GM19239 (cell line): ENCODE measurements around the gene TTC8.
"Not testable (repeated sequence)": the region's sequence is repeated elsewhere in the genome, so short reads cannot be mapped to it uniquely, and the experiment has no call there.

ENCODE experiments used
- DNase-seq: peaks from one replicate; pipeline ENCODE4 v3.0.0; 2011; ENCODE audit warnings: low spot score; ENCODE audit not compliant: insufficient read length
- FAIRE-seq: peaks from 2 replicates; lab custom pipeline; 2011; peaks lifted over from hg19 to GRCh38; lab: Jason Lieb, UNC

Gene TTC8

DNA sequence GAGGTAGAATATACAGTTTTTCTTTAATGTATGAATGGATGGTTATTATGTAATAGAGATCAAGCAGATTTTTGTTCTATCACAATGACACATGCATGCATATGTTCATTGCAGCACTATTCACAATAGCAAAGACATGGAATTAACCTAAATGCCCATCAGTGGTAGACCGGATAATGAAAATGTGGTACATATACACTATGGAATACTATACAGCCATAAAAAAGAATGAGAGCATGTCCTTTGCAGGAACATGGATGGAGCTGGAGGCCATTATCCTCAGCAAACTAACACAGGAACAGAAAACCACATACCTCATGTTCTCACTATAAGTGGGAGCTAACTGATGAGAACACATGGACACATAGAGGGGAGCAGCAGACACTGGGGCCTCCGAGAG lies 34.7 kb downstream of the TTC8 start:
- FAIRE-seq, DNase-seq: not testable (repeated sequence)

DNA sequence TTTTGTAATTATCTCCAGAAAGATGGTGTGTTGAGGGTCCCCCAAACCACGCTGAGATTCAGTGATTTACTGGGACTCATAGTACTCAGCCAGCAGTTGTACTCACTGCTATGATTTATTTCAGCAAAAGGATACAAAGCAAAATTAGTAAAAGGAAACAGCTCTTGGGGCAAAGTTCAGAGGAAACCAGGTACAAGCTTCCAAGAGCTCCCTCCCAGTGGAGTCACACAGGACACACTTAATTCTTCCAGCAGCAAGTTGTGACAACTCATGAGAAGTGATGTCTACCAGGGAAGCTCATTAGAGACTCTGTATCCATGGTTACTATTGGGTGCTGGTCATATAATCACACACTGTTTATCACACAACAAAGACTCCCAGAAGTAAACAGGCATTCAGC lies 38.7 kb downstream of the TTC8 start:
- DNase-seq (no peak), FAIRE-seq (no peak)

GRCh38 chr14:88864198-88864597 lies 39.7 kb downstream of the TTC8 start:
- FAIRE-seq, result no peak
- no peak for DNase-seq

DNA sequence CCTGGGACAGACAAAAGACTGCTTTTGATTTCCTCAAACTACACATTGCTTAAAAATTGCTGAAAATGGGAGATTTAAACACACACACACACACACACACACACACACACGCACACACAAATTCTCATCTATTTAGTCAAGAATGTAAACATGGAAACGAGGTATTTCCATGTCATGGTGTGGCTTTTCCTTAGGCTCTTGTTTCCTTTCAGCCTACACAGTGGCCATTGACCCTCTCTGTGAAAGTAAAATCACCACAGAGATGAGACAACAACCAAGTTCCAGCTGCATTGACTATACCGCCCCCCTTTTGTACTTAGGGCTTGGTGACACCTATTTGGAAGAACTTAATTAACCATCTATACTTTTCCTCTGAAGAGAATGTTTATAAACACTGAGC lies 41.9 kb downstream of the TTC8 start:
- DNase-seq, result no peak
- FAIRE-seq, result no peak

- FAIRE-seq, result no peak
- DNase-seq, result no peak
Measured at GRCh38 chr14:88868558-88869159, 44.2 kb downstream of the TTC8 start.

GRCh38 chr14:88870777-88871176 lies 46.3 kb downstream of the TTC8 start:
- DNase-seq (no peak), FAIRE-seq (no peak)

DNA sequence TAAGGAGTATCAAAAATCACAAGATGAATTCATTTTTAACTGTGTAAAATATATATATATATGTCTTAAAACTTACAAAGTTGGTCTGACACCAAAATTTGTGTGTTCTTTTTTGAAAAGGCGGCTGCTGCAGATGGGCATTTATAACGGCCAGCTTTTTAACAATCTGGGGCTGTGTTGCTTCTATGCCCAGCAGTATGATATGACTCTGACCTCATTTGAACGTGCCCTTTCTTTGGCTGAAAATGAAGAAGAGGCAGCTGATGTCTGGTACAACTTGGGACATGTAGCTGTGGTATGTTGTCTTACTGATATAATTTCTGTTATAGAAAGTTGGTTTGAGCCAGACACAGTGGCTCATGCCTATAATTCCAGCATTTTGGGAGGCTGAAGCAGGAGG lies 47.0 kb downstream of the TTC8 start:
- DNase-seq, result no peak
- no peak for FAIRE-seq

GRCh38 chr14:88872976-88873375 lies 48.5 kb downstream of the TTC8 start:
- no peak for DNase-seq
- FAIRE-seq, result no peak

DNA sequence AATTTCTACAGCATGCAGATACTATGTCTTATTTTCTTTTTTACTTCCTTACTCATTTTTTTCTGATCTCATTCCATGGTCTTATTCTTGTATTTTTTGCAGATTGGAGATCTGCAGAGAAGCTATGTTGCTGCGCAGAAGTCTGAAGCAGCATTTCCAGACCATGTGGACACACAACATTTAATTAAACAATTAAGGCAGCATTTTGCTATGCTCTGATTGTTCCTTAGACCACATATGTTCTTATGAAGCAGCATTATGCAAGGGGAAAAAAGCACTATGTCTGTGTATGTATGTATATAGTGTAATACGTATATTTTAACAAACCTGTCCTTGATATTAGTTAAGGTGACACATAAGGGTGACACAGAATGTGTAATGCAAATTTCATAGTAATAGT lies 52.7 kb downstream of the TTC8 start:
- DNase-seq (no peak), FAIRE-seq (no peak)

GRCh38 chr14:88879022-88879421 lies 54.6 kb downstream of the TTC8 start:
- FAIRE-seq, result no peak
- DNase-seq, result no peak

DNA sequence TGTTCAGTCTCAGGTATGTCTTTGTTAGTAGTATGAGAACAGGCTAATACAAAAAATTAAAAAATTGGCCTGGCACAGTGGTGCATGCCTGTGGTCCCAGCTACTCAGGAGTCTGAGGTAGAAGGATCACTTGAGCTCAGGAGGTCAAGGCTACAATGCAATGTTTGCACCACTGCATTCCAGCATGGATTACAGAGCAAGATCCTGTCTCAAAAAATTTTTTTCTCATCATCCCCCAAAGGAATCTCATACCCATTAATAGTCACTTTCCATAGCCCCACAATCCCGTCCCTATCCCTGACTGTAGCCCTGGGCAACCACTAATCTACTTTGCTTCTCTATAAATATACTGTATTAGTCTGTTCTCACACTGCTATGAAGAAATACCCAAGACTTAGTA lies 57.8 kb downstream of the TTC8 start:
- no peak for FAIRE-seq

GRCh38 chr14:88895116-88895515 lies 70.7 kb downstream of the TTC8 start:
- DNase-seq (no peak), FAIRE-seq (no peak)

More for the DNA sequence above, 57.8 kb downstream of the TTC8 start:
- DNase-seq, result no peak

DNA sequence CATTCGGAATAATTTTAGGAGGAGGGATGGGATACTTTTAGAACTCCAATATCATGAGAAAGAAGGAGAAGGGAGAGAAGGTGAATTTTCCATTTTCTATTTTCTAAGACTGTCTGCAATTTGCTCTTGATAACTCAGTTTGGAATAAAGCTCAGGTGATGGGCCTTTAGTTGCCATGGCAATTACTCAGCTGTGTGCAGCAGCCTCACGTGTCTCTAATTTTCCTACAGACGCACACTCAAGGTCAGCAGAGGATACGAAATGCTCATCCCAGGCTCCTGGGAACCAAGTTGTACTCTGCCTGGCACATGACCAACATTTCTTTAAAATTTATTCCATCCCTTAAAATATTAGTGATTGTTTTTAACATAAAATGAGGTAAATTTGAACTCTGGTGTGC lies 76.7 kb downstream of the TTC8 start:
- no peak for DNase-seq

GRCh38 chr14:88901991-88902390 lies 77.5 kb downstream of the TTC8 start:
- FAIRE-seq (no peak), DNase-seq (no peak)

More for the DNA sequence above, 76.7 kb downstream of the TTC8 start:
- no peak for FAIRE-seq

DNA sequence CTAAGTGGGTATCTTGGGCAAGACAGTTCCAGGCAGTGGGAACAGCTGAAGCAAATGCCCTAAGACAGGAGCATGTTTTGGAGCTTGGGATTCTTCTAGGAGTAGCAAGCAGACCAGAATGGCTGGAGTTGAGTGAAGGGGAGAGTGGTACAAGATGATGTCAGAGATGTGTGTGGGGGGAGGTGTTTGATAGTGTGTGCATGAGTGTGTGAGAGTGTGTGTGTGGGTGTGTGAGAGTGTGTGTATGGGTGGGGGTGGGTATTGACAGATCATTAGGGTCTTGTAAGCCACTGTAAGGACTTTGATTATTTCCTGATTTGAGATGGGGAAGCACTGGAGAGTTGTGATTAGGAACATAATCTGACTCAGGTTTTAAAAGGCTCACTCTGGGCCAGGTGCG lies 78.4 kb downstream of the TTC8 start:
- DNase-seq (no peak), FAIRE-seq (no peak)

DNA sequence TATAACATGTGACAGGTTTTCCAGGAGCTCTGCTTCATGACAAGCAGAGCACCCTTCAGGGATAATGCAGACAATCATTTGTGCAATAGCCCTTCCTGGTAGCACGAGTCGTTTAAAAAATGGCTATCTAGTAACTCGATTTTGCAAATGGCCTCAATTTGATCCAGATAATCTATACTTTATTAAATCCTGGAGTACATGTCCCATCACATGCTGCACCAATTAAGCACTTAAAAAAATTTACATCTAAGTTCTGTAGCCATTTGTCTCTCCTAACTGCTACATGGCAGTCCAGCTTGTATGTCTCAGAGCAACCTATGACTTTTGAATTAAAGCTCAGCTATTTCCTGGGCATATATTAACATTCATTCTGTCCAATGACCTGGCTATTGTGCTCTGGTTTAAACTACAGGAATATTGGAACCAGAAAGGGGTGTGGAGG lies 79.8 kb downstream of the TTC8 start:
- no peak for DNase-seq
- no peak for FAIRE-seq

- FAIRE-seq, result no peak
Measured at GRCh38 chr14:88904864-88905263, 80.4 kb downstream of the TTC8 start.

GRCh38 chr14:88908216-88908615 lies 83.8 kb downstream of the TTC8 start:
- FAIRE-seq, result no peak
- DNase-seq, result no peak

More at GRCh38 chr14:88904864-88905263, 80.4 kb downstream of the TTC8 start:
- no peak for DNase-seq

- DNase-seq (no peak), FAIRE-seq (no peak)
Measured at GRCh38 chr14:88910386-88910785, 85.9 kb downstream of the TTC8 start.

DNA sequence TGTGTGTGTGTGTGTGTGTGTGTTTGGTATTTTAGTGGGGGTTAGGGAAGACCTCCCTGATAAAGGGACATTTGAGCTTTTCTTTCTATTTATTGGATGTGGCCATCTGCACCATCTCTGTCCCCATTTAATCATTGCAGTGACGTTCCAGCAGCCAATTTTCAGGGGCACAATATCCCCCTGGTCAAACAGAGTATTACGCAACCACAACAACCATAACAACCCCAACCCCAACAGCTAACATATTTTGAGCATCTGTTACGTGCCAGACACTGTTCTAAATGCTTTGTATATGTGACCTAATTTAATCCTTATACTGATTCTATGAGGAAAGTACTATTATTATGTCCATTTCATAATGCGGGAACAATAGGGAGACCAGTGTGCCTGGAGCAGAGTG lies 87.4 kb downstream of the TTC8 start:
- DNase-seq, result no peak
- no peak for FAIRE-seq

GRCh38 chr14:88914956-88915355 lies 90.5 kb downstream of the TTC8 start:
- DNase-seq (no peak), FAIRE-seq (no peak)

GRCh38 chr14:88919502-88919901 lies 95.1 kb downstream of the TTC8 start:
- DNase-seq (no peak), FAIRE-seq (no peak)
